ENCODE data around the gene CAMSAP2.

GRCh38 chr1:200893411-200893901, 154.8 kb downstream of the CAMSAP2 start:
- TF ChIP-seq POLR2A (IDR thresholded peaks at IDR 0.05) (no peak), CTCF (IDR thresholded peaks at IDR 0.05) (no peak)
